NK-92 treated with Interleukin-12 subunit alpha and Interleukin-12 subunit beta, amount 100 ng/mL, for 24 hours (cell line): ENCODE measurements around the gene ANXA8.

ENCODE experiments used
- DNase-seq: peaks from one replicate; lab custom pipeline; 2025; lab: John Stamatoyannopoulos, UW

The ANXA8 gene

DNA sequence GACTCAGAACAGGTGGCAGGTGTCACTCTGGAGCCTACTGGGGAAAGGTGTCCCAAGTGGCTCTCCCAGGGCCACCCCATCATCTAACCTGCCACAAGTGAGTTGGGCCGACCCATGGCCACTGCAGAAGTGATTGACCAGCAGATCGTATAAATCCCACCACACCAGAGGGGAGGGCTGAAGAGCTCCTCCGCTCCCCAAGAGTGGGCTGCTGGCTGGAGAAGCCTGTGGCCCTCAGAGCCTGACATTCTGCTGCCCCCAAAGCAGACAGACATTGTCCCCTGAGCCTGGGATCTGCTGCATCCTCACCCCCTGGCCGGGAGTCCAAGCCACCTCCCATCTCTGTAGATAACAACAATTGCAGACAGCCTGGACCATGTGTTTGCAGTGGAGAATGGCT lies 36.7 kb downstream of the ANXA8 start:
- DNase-seq = no peak

DNA sequence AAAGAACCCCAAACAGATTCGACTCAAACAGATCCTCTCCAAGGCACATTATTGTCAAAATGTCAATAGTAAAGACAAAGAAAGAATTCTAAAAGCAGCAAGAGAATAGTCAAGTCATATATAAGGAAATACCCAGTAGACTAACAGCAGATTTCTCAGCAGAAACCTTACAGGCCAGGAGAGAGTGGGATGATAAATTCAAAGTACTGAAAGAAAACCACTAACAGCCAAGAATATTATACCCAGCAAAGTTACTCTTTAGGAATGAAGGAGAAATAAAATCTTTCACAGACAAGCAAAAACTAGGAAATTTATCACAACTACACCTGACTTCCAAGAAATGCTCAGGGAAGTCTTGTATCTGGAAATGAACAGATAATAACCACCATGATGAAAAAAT lies 38.2 kb downstream of the ANXA8 start:
- no peak for DNase-seq

GRCh38 chr10:47444047-47444446 lies 39.9 kb downstream of the ANXA8 start:
- no peak for DNase-seq

GRCh38 chr10:47443145-47443544 lies 40.8 kb downstream of the ANXA8 start:
- no peak for DNase-seq

DNA sequence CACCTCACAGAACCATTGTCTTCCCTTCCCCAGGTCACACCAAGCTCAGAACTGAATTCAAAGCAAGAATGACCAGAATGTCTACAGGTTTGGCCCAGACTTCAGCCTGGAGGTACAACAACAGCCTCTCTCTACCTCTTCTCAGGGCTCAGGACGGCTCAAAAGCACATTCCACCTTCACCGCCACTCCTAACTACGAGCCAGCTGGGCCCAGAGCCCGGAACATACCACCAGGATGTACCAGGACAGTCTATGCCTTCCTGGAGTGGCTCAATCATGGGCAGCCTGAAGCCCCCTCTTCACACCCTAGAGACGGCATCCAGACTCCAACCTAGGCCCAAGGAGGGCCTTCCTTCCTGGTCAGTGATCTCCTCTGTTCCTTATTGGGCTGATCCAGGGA lies 41.6 kb downstream of the ANXA8 start:
- no peak for DNase-seq

- no peak for DNase-seq
Observed at GRCh38 chr10:47441938-47442337, 42.0 kb downstream of the ANXA8 start.

- no peak for DNase-seq
Observed at GRCh38 chr10:47440207-47440606, 43.7 kb downstream of the ANXA8 start.

- DNase-seq = no peak
Observed at GRCh38 chr10:47438857-47439474, 44.9 kb downstream of the ANXA8 start.

DNA sequence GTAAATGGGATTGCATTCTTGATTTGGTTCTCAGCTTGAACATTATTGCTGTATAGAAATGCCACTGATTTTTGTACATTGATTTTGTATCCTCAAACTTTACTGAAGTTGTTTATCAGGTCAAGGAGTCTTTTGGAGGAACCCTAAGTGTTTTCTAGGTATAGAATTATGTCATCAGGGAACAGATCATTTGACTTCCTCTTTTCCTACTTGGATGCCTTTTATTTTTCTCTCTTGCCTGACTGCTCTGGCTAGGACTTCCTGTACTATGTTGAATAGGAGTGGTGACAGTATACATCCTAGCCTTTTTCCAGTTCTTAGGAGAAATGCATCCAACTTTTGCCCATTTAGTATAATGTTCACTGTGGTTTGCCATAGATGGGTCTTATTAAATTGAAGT lies 48.8 kb downstream of the ANXA8 start:
- DNase-seq = no peak

DNA sequence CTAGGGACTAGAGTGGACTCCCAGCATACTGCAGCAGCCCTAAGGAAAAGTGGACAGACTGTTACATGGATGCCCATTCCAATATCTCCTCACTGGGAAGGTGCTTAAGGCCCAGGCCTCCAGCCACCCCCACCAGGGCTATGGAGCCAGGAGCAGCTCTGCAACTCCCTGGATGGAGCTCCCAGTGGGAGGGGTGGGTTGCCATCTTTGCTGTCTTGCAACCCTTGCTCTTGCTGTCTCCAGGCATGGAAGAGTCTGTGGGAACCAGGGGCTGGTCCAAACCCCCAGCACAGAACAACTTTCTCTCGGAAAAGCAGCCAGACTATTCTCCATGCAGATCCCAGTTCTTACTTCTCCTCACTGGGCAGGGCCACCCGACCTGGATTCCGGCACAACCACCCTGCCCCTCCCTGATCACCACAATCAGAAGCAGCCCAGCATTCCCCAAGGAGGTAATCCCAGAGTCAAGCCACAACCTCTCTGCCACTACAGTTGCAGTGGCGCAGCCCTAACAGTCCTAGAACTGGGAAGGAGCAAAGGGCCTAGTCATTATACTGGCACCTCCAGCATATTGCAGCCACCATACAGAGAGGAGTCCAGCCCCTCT lies 58.0 kb downstream of the ANXA8 start:
- no peak for DNase-seq

DNA sequence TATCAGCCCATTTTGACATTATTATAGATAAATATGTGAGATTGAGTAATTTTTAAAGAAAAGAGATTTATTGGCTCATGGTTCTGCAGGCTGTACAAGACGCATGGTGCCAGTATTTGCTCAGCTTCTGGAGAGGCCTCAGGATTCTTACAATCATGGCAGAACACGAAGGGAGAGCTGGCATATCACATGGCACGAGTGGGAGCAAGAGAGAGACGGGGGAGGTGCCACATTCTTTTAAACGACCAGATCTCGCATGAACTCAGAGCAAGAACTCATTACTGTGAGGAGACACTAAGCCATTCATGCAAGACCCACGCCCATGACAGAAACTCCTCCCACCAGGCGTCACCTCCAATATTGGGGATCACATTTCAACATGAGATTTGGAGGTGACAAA lies 59.7 kb downstream of the ANXA8 start:
- no peak for DNase-seq

GRCh38 chr10:47423476-47423875 lies 60.4 kb downstream of the ANXA8 start:
- no peak for DNase-seq

- DNase-seq = no peak
Observed at GRCh38 chr10:47421057-47421952, 62.6 kb downstream of the ANXA8 start.

DNA sequence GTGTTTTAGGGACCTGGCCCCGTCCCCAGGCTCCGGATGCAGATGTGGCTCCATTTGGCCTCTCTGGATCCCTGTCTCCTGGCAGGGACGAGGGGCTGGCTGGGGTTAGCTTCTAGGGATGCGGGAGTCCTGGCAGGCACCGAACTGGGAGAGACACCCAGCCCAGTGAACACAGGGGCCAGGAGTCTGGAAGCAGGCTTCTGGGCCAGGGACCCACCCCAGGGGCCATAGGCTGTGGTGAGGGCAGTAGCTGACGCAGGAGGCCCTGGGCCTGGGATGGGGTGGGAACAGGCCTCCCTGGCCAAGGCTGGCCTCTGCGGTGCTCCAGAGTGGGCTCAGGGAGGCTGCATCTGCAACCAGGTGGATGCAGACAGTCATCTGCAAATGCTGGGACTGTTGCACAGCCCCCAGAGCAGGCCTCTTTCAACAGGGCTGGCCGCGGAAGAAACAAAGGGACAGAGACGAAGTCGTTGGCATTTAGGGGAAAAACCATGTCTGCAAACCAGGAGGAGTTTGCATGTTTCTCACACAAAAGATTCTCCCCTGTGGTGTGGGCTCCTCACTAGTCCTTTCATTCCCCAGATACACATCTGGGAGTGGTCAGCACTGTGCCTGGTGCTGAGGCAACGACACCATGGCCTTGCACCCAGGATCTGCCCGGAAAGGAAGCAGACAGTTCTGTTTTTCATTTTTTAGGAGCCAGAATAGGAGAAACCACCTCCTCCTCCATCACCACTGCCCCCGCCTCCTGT lies 63.4 kb downstream of the ANXA8 start:
- no peak for DNase-seq

GRCh38 chr10:47419421-47419820 lies 64.5 kb downstream of the ANXA8 start:
- no peak for DNase-seq

DNA sequence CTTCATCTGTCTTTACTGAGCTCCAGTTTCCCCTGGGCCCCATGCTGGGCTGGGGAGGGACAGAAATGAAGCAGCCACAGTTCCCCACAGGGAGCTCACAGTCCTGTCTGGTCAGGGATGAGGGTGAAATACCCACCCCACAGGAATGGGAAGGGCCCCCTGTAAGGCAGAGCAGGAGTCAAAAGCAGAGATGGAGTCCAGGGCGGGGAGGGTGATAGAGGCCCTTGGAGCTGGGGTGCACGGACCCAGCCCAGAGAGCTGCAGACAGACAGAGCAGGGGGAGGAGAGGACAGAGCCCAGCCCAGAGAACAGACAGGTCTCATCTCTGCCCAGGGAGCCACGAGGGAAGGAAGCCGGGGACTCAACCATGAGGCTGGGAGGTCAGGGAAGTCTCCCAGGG lies 64.9 kb downstream of the ANXA8 start:
- no peak for DNase-seq

DNA sequence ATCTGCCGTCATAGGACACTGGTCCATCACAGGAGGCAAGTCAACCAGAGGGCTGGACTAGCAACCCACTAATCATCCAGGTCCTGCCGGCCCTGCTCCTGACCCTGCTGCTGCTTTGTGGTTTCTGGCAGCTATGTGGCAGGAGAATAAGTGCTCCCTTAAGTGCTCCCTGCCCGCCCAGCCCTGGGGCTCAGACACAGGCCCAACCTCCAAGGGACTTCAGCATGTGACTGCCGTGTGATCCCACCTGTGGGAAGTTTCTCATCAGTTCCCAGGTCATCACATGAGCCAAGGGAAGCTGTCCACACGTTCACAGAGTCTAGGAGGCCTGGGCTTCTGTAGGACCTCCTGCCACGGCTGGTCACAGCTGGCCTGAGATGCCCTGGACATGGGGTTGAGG lies 65.6 kb downstream of the ANXA8 start:
- no peak for DNase-seq
